ENCODE data around the gene KIDINS220.

DNA sequence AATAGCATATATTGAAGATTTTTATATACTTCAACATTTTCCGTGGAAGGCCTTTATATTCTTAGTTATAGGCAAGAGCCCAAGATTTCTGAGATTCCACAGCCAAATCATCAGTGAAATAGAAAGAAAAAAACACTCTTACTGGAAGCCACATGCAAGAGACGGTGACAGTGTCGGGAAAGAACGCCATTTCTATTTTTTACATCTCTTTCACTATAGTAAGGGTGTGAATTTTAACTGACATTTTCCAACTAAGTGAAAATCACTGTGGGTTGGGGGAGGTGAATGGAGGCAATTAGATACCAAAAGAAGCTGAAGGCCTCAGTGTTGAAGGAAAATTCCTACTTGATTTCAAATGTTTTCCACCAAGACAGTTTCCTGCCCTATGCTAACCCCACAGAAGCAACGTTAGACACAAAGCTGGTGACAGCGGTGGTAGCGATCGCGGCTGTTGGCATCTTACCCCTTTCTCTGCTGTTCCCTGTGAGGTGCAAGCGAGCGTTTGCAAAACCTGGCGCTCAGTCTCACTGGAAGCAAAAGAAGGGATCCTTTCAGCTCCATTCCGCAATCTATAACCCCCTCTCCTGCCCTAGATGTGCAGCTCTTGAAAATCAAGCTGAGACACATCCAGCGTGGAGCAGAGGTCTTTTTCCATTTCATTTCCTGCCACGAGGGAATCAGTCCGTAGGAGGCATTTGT, 135.6 kb downstream of the KIDINS220 start:
- TF ChIP-seq, protein P1, sequence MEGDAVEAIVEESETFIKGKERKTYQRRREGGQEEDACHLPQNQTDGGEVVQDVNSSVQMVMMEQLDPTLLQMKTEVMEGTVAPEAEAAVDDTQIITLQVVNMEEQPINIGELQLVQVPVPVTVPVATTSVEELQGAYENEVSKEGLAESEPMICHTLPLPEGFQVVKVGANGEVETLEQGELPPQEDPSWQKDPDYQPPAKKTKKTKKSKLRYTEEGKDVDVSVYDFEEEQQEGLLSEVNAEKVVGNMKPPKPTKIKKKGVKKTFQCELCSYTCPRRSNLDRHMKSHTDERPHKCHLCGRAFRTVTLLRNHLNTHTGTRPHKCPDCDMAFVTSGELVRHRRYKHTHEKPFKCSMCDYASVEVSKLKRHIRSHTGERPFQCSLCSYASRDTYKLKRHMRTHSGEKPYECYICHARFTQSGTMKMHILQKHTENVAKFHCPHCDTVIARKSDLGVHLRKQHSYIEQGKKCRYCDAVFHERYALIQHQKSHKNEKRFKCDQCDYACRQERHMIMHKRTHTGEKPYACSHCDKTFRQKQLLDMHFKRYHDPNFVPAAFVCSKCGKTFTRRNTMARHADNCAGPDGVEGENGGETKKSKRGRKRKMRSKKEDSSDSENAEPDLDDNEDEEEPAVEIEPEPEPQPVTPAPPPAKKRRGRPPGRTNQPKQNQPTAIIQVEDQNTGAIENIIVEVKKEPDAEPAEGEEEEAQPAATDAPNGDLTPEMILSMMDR (IDR thresholded peaks at IDR 0.05; ENCODE audit: low read depth, low read length, missing input control) = no peak
- TF ChIP-seq RAD21 (IDR thresholded peaks at IDR 0.05) = no peak
